Activated CD4-positive, alpha-beta T cell treated with anti-CD3 and anti-CD28 coated beads, Interleukin-2, amount 50 U/mL, for 24 hours (primary cell): ENCODE results near the gene SLC2A14.
"Not testable (repeated sequence)": the region's sequence is repeated elsewhere in the genome, so short reads cannot be mapped to it uniquely, and the experiment has no call there.

Experiments
- DNase-seq, 2 donors: peaks; one replicate each; pipeline ENCODE4 v3.0.0-alpha.2; 2020; ENCODE audit warnings: low read depth in 1 of 2, low spot score in 1 of 2

The SLC2A14 gene

GRCh38 chr12:7834701-7835100, 38.0 kb downstream of the SLC2A14 start:
- DNase-seq = no peak

GRCh38 chr12:7833831-7834230, 38.9 kb downstream of the SLC2A14 start:
- DNase-seq = no peak

- DNase-seq = not testable (repeated sequence)
Measured at GRCh38 chr12:7833201-7833600, 39.5 kb downstream of the SLC2A14 start.

- DNase-seq = no peak
Measured at GRCh38 chr12:7832059-7832696, 40.5 kb downstream of the SLC2A14 start.

GRCh38 chr12:7829737-7830136, 43.0 kb downstream of the SLC2A14 start:
- DNase-seq = not testable (repeated sequence)

- not testable (repeated sequence) for DNase-seq
Measured at GRCh38 chr12:7825754-7826153, 47.0 kb downstream of the SLC2A14 start.

- DNase-seq = peak; percentile 24 to 54
Measured at GRCh38 chr12:7806863-7807487, 65.7 kb downstream of the SLC2A14 start.

GRCh38 chr12:7806319-7806718, 66.4 kb downstream of the SLC2A14 start:
- not testable (repeated sequence) for DNase-seq

GRCh38 chr12:7801460-7801859, 71.3 kb downstream of the SLC2A14 start:
- DNase-seq = no peak

GRCh38 chr12:7798750-7799308, 73.9 kb downstream of the SLC2A14 start:
- not testable (repeated sequence) for DNase-seq

- no peak for DNase-seq
Measured at GRCh38 chr12:7797698-7798398, 74.9 kb downstream of the SLC2A14 start.

- DNase-seq = not testable (repeated sequence)
Measured at GRCh38 chr12:7797269-7797668, 75.4 kb downstream of the SLC2A14 start.

GRCh38 chr12:7793211-7793610, 79.5 kb downstream of the SLC2A14 start:
- no peak for DNase-seq

GRCh38 chr12:7788884-7789528, 83.7 kb downstream of the SLC2A14 start, which contains the start of gene NANOG:
Gene NANOG (plus strand): TSS chr12:7789402. CDS start chr12:7789615, 213 bp downstream.
- not testable (repeated sequence) for DNase-seq

GRCh38 chr12:7788294-7788660, 84.4 kb downstream of the SLC2A14 start:
- no peak for DNase-seq

GRCh38 chr12:7787574-7788293, 85.0 kb downstream of the SLC2A14 start:
- no peak for DNase-seq

GRCh38 chr12:7784701-7785100, 88.0 kb downstream of the SLC2A14 start:
- DNase-seq = no peak

GRCh38 chr12:7783433-7783832, 89.3 kb downstream of the SLC2A14 start:
- DNase-seq = not testable (repeated sequence)

GRCh38 chr12:7782055-7782454, 90.7 kb downstream of the SLC2A14 start:
- no peak for DNase-seq

- DNase-seq = no peak
Measured at GRCh38 chr12:7781274-7781673, 91.4 kb downstream of the SLC2A14 start.

- DNase-seq = no peak
Measured at GRCh38 chr12:7769999-7770398, 102.7 kb downstream of the SLC2A14 start.
